ENCODE data around the gene FNBP1L.

GRCh38 chr1:93490357-93490756 lies 42.4 kb downstream of the FNBP1L start:
- TF ChIP-seq, protein P1, sequence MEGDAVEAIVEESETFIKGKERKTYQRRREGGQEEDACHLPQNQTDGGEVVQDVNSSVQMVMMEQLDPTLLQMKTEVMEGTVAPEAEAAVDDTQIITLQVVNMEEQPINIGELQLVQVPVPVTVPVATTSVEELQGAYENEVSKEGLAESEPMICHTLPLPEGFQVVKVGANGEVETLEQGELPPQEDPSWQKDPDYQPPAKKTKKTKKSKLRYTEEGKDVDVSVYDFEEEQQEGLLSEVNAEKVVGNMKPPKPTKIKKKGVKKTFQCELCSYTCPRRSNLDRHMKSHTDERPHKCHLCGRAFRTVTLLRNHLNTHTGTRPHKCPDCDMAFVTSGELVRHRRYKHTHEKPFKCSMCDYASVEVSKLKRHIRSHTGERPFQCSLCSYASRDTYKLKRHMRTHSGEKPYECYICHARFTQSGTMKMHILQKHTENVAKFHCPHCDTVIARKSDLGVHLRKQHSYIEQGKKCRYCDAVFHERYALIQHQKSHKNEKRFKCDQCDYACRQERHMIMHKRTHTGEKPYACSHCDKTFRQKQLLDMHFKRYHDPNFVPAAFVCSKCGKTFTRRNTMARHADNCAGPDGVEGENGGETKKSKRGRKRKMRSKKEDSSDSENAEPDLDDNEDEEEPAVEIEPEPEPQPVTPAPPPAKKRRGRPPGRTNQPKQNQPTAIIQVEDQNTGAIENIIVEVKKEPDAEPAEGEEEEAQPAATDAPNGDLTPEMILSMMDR (IDR thresholded peaks at IDR 0.05): no peak
- TF ChIP-seq POLR2A (IDR thresholded peaks at IDR 0.05): no peak

Measured in testis (tissue), 2 donors.